Stimulated activated CD4-positive, alpha-beta T cell treated with anti-CD3 and anti-CD28 coated beads, Interleukin-12 subunit alpha, Interleukin-12 subunit beta, amount 100 ng/mL, for 24 hours (primary cell): ENCODE measurements around the gene KIF3A.

Experiments
- DNase-seq, 2 experiments: peaks; one replicate each; pipeline ENCODE4 v3.0.0-alpha.2; 2020; ENCODE audit warnings: low read depth in 2 of 2

KIF3A gene

GRCh38 chr5:132770476-132771159, 33.3 kb upstream of the KIF3A start:
- DNase-seq = no peak

- no peak for DNase-seq
Measured at GRCh38 chr5:132768485-132768868, 31.1 kb upstream of the KIF3A start.

GRCh38 chr5:132767150-132767549, 29.8 kb upstream of the KIF3A start:
- no peak for DNase-seq

- no peak for DNase-seq
Measured at GRCh38 chr5:132766806-132767055, 29.4 kb upstream of the KIF3A start.

GRCh38 chr5:132766020-132766805, 28.9 kb upstream of the KIF3A start:
- no peak for DNase-seq

- DNase-seq = no peak
Measured at GRCh38 chr5:132765311-132766019, 28.1 kb upstream of the KIF3A start.

GRCh38 chr5:132764671-132765238, 27.4 kb upstream of the KIF3A start:
- DNase-seq = no peak

GRCh38 chr5:132764051-132764450, 26.7 kb upstream of the KIF3A start:
- DNase-seq = no peak

GRCh38 chr5:132763181-132764036, 26.1 kb upstream of the KIF3A start:
- DNase-seq = no peak

- DNase-seq = no peak
Measured at GRCh38 chr5:132762246-132763000, 25.1 kb upstream of the KIF3A start.

- DNase-seq = no peak
Measured at GRCh38 chr5:132761321-132762240, 24.2 kb upstream of the KIF3A start.

- DNase-seq = no peak
Measured at GRCh38 chr5:132760601-132761317, 23.4 kb upstream of the KIF3A start.

- DNase-seq = no peak
Measured at GRCh38 chr5:132760049-132760420, 22.7 kb upstream of the KIF3A start.

- DNase-seq = no peak
Measured at GRCh38 chr5:132759114-132760048, 22.0 kb upstream of the KIF3A start.

- no peak for DNase-seq
Measured at GRCh38 chr5:132758451-132758850, 21.1 kb upstream of the KIF3A start.

GRCh38 chr5:132756542-132756941, 19.2 kb upstream of the KIF3A start:
- no peak for DNase-seq

GRCh38 chr5:132754947-132755346, 17.6 kb upstream of the KIF3A start:
- no peak for DNase-seq

GRCh38 chr5:132754111-132754510, 16.8 kb upstream of the KIF3A start:
- DNase-seq = no peak
